SU-DHL-6 (cell line): Measurements from ENCODE around the gene KIF16B.

ENCODE experiments used
- H2AFZ ChIP-seq: fragments of 200-600 bp; sonication (generic); 2 replicates; pipeline ENCODE4 v1.6.1; 2014; ENCODE audit warnings: low read depth, mild to moderate bottlenecking, moderate library complexity, mixed read lengths, antibody characterized with exemption, low read length; ENCODE audit not compliant: severe bottlenecking
- H3F3A ChIP-seq: fragments of 200-600 bp; shearing (Covaris generic); 2 replicates; pipeline ENCODE4 v1.6.0; 2016; ENCODE audit warnings: antibody characterized with exemption, mild to moderate bottlenecking; ENCODE audit not compliant: insufficient read depth
- H3K27ac ChIP-seq: fragments of 200-600 bp; sonication (generic); 2 replicates; pipeline ENCODE4 v1.5.1; 2016; ENCODE audit warnings: low read depth, mild to moderate bottlenecking, low read length, moderate library complexity, mixed read lengths
- H3K27me3 ChIP-seq: fragments of 200-600 bp; sonication (generic), shearing (Covaris generic); 2 replicates; pipeline ENCODE4 v1.6.0; 2014; ENCODE audit warnings: mild to moderate bottlenecking, low read length
- H3K36me3 ChIP-seq: fragments of 200-600 bp; sonication (generic); 2 replicates; pipeline ENCODE4 v1.6.1; 2014; ENCODE audit warnings: mild to moderate bottlenecking, low read length, mixed read lengths
- H3K4me2 ChIP-seq: fragments of 300-600, 200-600 bp; shearing (Covaris generic), sonication (generic); 2 replicates; pipeline ENCODE4 v1.6.0; 2014; ENCODE audit warnings: low read length, low read depth, mild to moderate bottlenecking; ENCODE audit not compliant: poor library complexity, severe bottlenecking
- H3K4me3 ChIP-seq: fragments of 200-600 bp; sonication (generic); 2 replicates; pipeline ENCODE4 v1.5.1; 2014; ENCODE audit warnings: antibody characterized with exemption, low read length, mild to moderate bottlenecking, mixed read lengths; ENCODE audit not compliant: insufficient read depth, poor library complexity, severe bottlenecking
- H3K79me2 ChIP-seq: fragments of 200-600 bp; sonication (generic); 2 replicates; pipeline ENCODE4 v1.6.1; 2014; ENCODE audit warnings: mild to moderate bottlenecking, low read length, moderate library complexity; ENCODE audit not compliant: insufficient read depth
- H3K9ac ChIP-seq: fragments of 200-600 bp; sonication (generic); 2 replicates; pipeline ENCODE4 v1.7.0; 2014; ENCODE audit warnings: mild to moderate bottlenecking, low read length
- H3K9me2 ChIP-seq: fragments of 200-600 bp; sonication (generic); replicated peaks from 2 replicates; pipeline ENCODE4 v1.6.1; 2014; ENCODE audit warnings: low read length; ENCODE audit not compliant: insufficient read depth
- H3K9me3 ChIP-seq: fragments of 200-600 bp; sonication (generic); 2 replicates; pipeline ENCODE4 v1.6.1; 2014; ENCODE audit warnings: low read length, mixed read lengths; ENCODE audit not compliant: insufficient read depth
- H4K20me1 ChIP-seq: fragments of 200-600 bp; sonication (generic); 2 replicates; pipeline ENCODE4 v1.6.1; 2014; ENCODE audit warnings: low read depth, mild to moderate bottlenecking, antibody characterized with exemption, low read length, moderate library complexity, mixed read lengths
- EZH2phosphoT487 ChIP-seq: fragments of 200-600 bp; sonication (generic), shearing (Covaris generic); conservative IDR thresholded peaks from 2 replicates; pipeline ENCODE4 v1.6.1; 2018; ENCODE audit warnings: mild to moderate bottlenecking, antibody characterized with exemption, low read length, moderate library complexity, mixed read lengths
- TF ChIP-seq, protein P1 (sequence below): fragments of 200-600 bp; sonication (generic); IDR thresholded peaks from one replicate; pipeline ENCODE4 v1.5.1; 2017; ENCODE audit warnings: antibody characterized with exemption, mild to moderate bottlenecking, low read length, moderate library complexity; ENCODE audit not compliant: insufficient read depth, poor library complexity, severe bottlenecking

KIF16B gene

DNA sequence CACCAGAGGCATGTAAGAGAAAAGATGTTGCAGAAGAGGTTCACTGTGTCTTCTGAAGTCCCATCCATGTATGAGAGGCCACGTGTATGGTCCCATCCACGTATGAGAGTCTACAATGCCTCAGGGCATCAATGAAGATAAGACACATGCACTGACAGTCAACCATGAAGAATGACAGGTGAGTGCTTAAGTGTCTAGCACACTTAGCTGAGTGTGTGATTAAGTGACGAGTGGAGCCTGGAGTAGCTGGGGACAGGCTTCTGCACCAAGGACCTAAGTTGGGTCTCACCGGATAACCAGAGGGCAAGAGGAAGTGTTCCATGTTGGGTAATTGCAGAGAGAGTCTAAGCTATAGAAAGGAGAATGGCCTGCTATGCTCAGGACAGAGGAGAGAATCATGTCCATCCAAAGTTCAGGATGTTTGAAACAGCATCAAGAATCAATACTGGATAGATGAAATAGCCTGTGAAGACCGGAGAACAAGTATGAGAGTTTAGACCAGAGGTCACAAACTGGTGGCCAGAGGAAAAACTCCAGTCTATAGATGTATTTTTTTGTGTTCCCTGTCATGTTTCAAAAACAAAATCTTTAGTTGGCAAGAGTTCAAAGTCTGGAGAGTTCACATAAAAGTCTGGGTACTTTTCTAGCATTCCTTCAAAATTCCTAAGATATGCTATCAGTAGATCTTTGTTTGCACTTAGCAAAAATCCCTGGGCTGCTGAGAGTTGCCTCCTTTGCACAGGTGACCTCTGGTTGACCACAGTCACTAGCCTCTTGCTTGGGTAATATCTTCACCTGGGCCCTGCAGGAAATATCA is 165.8 kb downstream of the KIF16B start:
- Histone ChIP-seq H3K9me2 (no peaks in the 10 kb centered on the region), H3K36me3 (peaks cover 6% of the 10 kb centered on the region; the same call in 1 of the 2 replicates), H4K20me1 (no peaks in the 10 kb centered on the region), H3K9me3 (no peaks in the 10 kb centered on the region), H3K9ac (no peak overlapping the region), H3K79me2 (no peaks in the 10 kb centered on the region), H3K27me3 (no peaks in the 10 kb centered on the region), H2AFZ (no peak overlapping the region), H3F3A (no peaks in the 10 kb centered on the region), H3K27ac (no peak overlapping the region), H3K4me3 (no peak overlapping the region), H3K4me2 (no peak overlapping the region)
- TF ChIP-seq EZH2phosphoT487 = no peak
- TF ChIP-seq, protein P1, sequence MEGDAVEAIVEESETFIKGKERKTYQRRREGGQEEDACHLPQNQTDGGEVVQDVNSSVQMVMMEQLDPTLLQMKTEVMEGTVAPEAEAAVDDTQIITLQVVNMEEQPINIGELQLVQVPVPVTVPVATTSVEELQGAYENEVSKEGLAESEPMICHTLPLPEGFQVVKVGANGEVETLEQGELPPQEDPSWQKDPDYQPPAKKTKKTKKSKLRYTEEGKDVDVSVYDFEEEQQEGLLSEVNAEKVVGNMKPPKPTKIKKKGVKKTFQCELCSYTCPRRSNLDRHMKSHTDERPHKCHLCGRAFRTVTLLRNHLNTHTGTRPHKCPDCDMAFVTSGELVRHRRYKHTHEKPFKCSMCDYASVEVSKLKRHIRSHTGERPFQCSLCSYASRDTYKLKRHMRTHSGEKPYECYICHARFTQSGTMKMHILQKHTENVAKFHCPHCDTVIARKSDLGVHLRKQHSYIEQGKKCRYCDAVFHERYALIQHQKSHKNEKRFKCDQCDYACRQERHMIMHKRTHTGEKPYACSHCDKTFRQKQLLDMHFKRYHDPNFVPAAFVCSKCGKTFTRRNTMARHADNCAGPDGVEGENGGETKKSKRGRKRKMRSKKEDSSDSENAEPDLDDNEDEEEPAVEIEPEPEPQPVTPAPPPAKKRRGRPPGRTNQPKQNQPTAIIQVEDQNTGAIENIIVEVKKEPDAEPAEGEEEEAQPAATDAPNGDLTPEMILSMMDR = no peak

DNA sequence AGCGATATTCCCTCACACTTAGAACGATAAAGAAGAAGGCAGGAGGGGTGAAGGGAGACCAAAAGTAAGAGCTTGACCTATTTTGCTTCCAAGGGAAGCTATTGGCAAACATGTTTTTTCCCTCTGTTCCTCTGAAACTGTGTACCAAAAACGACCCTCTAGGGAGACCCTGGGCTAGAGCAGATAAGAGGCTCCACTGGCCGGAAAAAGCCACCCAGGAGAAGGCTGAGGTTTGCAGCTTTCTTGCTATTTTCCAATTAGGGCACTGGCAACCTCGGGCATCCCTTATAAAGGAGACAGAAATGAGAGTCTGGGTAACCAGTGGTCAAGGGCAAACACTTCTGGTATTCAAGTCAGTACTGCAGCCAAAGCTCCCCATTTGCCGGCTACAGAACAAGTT is 168.0 kb downstream of the KIF16B start:
- no peak for TF ChIP-seq EZH2phosphoT487
- TF ChIP-seq, protein P1 = no peak
- no peak overlapping the region for H3K9ac ChIP-seq
- no peak overlapping the region for H3K27ac ChIP-seq
- no peaks in the 10 kb centered on the region for H3K9me2 ChIP-seq
- H3K4me3 ChIP-seq = no peak overlapping the region
- no peaks in the 10 kb centered on the region for H3K27me3 ChIP-seq
- no peaks in the 10 kb centered on the region for H4K20me1 ChIP-seq
- H3K4me2 ChIP-seq = no peak overlapping the region
- no peaks in the 10 kb centered on the region for H3K79me2 ChIP-seq
- H3K9me3 ChIP-seq = no peaks in the 10 kb centered on the region
- H2AFZ ChIP-seq = no peak overlapping the region
- peaks cover 6% of the 10 kb centered on the region; the same call in 1 of the 2 replicates for H3K36me3 ChIP-seq
- no peaks in the 10 kb centered on the region for H3F3A ChIP-seq

DNA sequence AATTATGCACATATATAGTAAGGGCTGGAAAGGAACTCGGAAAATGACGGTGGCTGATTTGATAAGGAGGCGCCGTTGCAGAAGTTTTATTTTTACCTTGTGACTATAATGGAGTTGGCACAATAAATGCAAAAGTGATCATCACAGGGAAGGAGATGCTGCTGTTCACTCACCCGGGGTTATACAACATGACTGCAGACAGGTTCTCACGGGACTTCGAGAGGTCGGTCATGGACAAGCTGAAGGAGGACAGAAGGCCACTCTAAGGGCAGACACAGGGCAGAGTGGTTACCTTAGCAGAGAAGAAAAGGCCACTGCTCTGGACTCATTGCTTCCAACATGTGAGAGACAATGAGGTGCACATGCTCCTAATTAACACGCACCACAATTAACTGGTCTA is 168.6 kb downstream of the KIF16B start:
- H3K9me2 ChIP-seq = no peaks in the 10 kb centered on the region
- H2AFZ ChIP-seq = no peak overlapping the region
- no peaks in the 10 kb centered on the region for H3K27me3 ChIP-seq
- no peak for TF ChIP-seq EZH2phosphoT487
- TF ChIP-seq, protein P1 = no peak
- H3K9me3 ChIP-seq = no peaks in the 10 kb centered on the region
- H3K9ac ChIP-seq = no peak overlapping the region
- no peaks in the 10 kb centered on the region for H3K79me2 ChIP-seq
- no peak overlapping the region for H3K27ac ChIP-seq
- H3K36me3 ChIP-seq = peaks cover 6% of the 10 kb centered on the region; the same call in 1 of the 2 replicates
- no peaks in the 10 kb centered on the region for H3F3A ChIP-seq
- H3K4me2 ChIP-seq = no peak overlapping the region
- H4K20me1 ChIP-seq = no peaks in the 10 kb centered on the region
- H3K4me3 ChIP-seq = no peak overlapping the region
